ENCODE results near the gene CCDC191. TPM values are rescaled to one million over a fixed set of nuclear protein-coding genes. Genes with fewer than 3 reads are reported as not detected.

The CCDC191 gene
- polyA plus RNA-seq, 3 donors = 0.48 to 2.9 (median 1.2) TPM

GRCh38 chr3:114022145-114022802, 34.1 kb downstream of the CCDC191 start:
- H4K20me1 ChIP-seq (ENCODE audit: insufficient read depth, low read length) = no peaks in the 10 kb centered on the region
- no peaks in the 10 kb centered on the region for H3K9me3 ChIP-seq (replicated peaks in 1 of 2; ENCODE audit: control insufficient read depth in 1 of 2, insufficient read depth in 1 of 2, low read length in 2 of 2)
- H3K79me2 ChIP-seq (ENCODE audit: insufficient read depth, low read length) = no peaks in the 10 kb centered on the region
- no peak overlapping the region for H3K27ac ChIP-seq (ENCODE audit: low read depth in 1 of 2, low read length in 2 of 2)
- H3K36me3 ChIP-seq (replicated peaks in 1 of 2; ENCODE audit: control insufficient read depth in 1 of 2, insufficient read depth in 2 of 2, low read length in 2 of 2) = no peaks in the 10 kb centered on the region
- no peak overlapping the region for H3K27ac Mint-ChIP-seq
- H3K27me3 Mint-ChIP-seq (ENCODE audit: low read depth in 3 of 3) = no peaks in the 10 kb centered on the region
- H3K4me2 ChIP-seq (replicated peaks; ENCODE audit: extremely low read depth, low read length, poor library complexity, severe bottlenecking) = no peak overlapping the region
- no peak overlapping the region for H2AFZ ChIP-seq (ENCODE audit: insufficient read depth, low read depth, low read length, poor library complexity, severe bottlenecking)
- H3K27me3 ChIP-seq (ENCODE audit: control insufficient read depth in 2 of 2, insufficient read depth in 2 of 2, low read length in 2 of 2) = no peaks in the 10 kb centered on the region
- 100% methylated on average over 1 of the region's 4 CpGs for WGBS (ENCODE audit: insufficient coverage)
- TF ChIP-seq, protein P1, sequence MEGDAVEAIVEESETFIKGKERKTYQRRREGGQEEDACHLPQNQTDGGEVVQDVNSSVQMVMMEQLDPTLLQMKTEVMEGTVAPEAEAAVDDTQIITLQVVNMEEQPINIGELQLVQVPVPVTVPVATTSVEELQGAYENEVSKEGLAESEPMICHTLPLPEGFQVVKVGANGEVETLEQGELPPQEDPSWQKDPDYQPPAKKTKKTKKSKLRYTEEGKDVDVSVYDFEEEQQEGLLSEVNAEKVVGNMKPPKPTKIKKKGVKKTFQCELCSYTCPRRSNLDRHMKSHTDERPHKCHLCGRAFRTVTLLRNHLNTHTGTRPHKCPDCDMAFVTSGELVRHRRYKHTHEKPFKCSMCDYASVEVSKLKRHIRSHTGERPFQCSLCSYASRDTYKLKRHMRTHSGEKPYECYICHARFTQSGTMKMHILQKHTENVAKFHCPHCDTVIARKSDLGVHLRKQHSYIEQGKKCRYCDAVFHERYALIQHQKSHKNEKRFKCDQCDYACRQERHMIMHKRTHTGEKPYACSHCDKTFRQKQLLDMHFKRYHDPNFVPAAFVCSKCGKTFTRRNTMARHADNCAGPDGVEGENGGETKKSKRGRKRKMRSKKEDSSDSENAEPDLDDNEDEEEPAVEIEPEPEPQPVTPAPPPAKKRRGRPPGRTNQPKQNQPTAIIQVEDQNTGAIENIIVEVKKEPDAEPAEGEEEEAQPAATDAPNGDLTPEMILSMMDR (IDR thresholded peaks at IDR 0.05) = no peak
- H3K36me3 Mint-ChIP-seq = no peaks in the 10 kb centered on the region
- intact Hi-C loops (cut with micrococcal nuclease) = no loop called here
- H3K4me1 Mint-ChIP-seq = no peaks in the 10 kb centered on the region
- H3K4me3 Mint-ChIP-seq = no peak overlapping the region
- H3K9me3 Mint-ChIP-seq = no peaks in the 10 kb centered on the region
- no peak for DNase-seq
- H3K9ac ChIP-seq (ENCODE audit: insufficient read depth, low read length, poor library complexity, severe bottlenecking) = no peak overlapping the region
- H3K4me1 ChIP-seq (ENCODE audit: control insufficient read depth in 1 of 2, insufficient read depth in 2 of 2, low read length in 2 of 2) = no peaks in the 10 kb centered on the region
- no peak overlapping the region for H3K4me3 ChIP-seq (replicated peaks in 1 of 3; ENCODE audit: low read depth in 2 of 3, low read length in 3 of 3)

- no peaks in the 10 kb centered on the region for H3K4me1 Mint-ChIP-seq
- Histone ChIP-seq H4K20me1 (ENCODE audit: insufficient read depth, low read length) (no peaks in the 10 kb centered on the region), H3K27ac (ENCODE audit: low read depth in 1 of 2, low read length in 2 of 2) (no peak overlapping the region), H3K36me3 (replicated peaks in 1 of 2; ENCODE audit: control insufficient read depth in 1 of 2, insufficient read depth in 2 of 2, low read length in 2 of 2) (no peaks in the 10 kb centered on the region), H3K4me1 (ENCODE audit: control insufficient read depth in 1 of 2, insufficient read depth in 2 of 2, low read length in 2 of 2) (no peaks in the 10 kb centered on the region), H3K79me2 (ENCODE audit: insufficient read depth, low read length) (no peaks in the 10 kb centered on the region), H3K27me3 (ENCODE audit: control insufficient read depth in 2 of 2, insufficient read depth in 2 of 2, low read length in 2 of 2) (no peaks in the 10 kb centered on the region), H3K9ac (ENCODE audit: insufficient read depth, low read length, poor library complexity, severe bottlenecking) (no peak overlapping the region), H3K4me2 (replicated peaks; ENCODE audit: extremely low read depth, low read length, poor library complexity, severe bottlenecking) (no peak overlapping the region), H3K9me3 (replicated peaks in 1 of 2; ENCODE audit: control insufficient read depth in 1 of 2, insufficient read depth in 1 of 2, low read length in 2 of 2) (no peaks in the 10 kb centered on the region), H3K4me3 (replicated peaks in 1 of 3; ENCODE audit: low read depth in 2 of 3, low read length in 3 of 3) (no peak overlapping the region), H2AFZ (ENCODE audit: insufficient read depth, low read depth, low read length, poor library complexity, severe bottlenecking) (no peak overlapping the region)
- H3K4me3 Mint-ChIP-seq = no peak overlapping the region
- DNase-seq = no peak
- H3K27ac Mint-ChIP-seq = no peak overlapping the region
- no peaks in the 10 kb centered on the region for H3K9me3 Mint-ChIP-seq
- TF ChIP-seq, protein P1 (IDR thresholded peaks at IDR 0.05) = no peak
- H3K36me3 Mint-ChIP-seq = no peaks in the 10 kb centered on the region
- intact Hi-C loops (cut with micrococcal nuclease) = no loop called here
- H3K27me3 Mint-ChIP-seq (ENCODE audit: low read depth in 3 of 3) = no peaks in the 10 kb centered on the region
- no CpG with 5 or more reads among the region's 2 CpGs for WGBS (ENCODE audit: insufficient coverage)
Measured at GRCh38 chr3:114020907-114021306, 35.4 kb downstream of the CCDC191 start.
